GM18511 (cell line): Measurements from ENCODE around the gene UVRAG.

Experiments used
- ATAC-seq: cut with Tn5 transposase; IDR thresholded peaks from one replicate; pipeline ENCODE4 v1.9.1; 2021; ENCODE audit warnings: mild to moderate bottlenecking, moderate library complexity; ENCODE audit not compliant: unreplicated experiment

UVRAG gene

DNA sequence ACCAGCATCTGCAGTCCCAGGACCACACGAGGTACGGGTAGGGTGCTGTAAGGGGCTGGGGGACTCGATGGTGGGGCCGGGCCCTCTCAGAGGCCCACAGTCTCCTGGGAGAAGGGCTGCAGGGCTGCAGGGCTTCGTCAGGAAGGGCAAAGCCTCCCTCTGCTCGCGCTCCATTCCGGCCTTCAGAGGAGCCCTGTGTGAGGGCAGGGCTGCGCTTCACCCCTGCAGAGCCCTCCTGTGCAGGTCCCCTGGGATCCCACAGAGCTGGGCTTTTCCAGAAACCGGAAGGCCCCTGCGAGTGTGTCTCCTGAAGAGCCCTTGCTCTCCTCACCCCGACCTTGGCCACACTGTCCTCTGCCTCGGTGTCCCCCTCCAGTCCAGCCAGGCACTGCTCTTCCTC lies 364.1 kb downstream of the UVRAG start:
- no peak for ATAC-seq

DNA sequence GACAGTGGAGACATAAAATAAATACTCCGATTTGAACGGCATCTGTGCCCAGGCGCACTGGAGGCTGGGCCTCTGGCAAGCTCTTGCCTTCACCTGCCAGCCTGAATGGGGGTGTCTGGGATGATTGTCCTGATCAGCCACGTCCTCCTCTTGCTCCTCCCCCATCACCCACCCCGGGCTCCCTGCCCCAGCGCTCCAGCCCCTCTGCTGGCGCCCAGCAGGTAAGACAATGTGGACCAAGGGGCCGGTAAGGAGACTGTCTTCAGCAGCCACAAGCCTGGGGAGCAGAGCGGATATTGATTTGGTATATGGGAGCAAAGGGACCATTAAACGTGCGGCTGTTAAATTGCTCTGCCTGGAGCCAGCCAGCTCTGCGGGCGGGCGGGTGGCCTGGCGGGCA lies 366.4 kb downstream of the UVRAG start:
- no peak for ATAC-seq

DNA sequence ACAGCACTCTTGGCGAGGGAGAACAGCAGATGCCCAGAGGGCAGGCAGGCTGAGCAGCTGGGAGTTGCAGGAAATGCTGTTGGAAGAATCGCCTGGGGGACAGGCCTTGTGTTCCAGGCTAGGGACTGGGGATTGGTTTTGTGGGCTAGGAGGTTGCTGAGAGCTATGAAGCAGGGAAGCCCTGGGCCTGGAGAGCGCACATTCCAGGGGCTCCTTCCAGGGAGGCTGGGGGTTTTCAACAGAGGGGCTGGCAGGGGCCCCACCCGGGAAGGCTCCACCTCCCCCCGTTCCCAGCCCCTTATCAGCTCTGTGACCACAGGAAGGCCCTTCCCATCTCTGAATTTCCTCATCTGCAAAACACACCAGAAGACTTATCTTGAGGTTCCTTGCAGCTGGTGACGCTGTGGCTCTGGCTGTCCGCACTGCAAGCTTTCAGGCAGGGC lies 369.6 kb downstream of the UVRAG start:
- no peak for ATAC-seq

DNA sequence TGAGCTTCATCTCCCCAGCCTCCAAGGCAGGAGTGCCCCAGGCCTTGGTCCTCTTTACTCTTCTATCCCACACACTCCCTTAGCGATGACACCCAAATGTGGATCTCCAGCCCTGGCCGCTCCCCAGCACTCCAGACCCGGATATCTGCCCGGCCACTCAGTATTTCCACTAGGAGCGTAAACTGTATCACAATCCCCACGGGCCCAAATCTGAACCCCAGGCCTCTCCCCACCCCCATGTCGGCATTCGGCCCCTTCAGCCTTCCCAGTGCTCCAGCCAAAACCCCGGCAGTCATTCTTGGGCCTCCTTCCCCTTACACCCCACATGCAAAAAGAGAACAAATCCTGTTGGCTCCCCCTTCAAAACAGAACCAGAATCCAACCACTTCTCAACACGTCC lies 370.5 kb downstream of the UVRAG start:
- ATAC-seq: no peak

DNA sequence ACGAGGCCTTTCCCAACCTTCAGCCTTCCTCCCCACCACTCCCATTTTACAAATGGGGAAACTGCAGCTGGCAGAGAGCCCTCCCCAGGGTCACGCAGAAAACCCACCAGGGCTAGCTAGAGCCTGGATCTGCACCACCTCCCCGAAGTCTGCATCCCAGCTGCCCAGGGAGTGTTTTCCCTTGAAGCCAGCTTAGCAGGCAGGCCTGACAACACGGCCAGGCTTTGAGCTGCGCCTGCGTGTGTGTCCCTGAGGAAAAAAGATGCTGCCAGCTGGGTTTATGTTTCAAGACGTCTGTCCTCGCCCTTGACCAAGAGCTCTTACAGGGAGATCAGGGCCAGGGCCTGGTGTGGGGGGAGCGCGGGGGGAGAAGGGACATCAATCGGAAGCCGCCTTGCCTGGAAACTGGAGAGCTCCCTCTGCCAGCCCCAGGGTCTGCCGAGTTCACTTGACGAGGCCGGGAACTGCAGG lies 371.0 kb downstream of the UVRAG start:
- no peak for ATAC-seq

DNA sequence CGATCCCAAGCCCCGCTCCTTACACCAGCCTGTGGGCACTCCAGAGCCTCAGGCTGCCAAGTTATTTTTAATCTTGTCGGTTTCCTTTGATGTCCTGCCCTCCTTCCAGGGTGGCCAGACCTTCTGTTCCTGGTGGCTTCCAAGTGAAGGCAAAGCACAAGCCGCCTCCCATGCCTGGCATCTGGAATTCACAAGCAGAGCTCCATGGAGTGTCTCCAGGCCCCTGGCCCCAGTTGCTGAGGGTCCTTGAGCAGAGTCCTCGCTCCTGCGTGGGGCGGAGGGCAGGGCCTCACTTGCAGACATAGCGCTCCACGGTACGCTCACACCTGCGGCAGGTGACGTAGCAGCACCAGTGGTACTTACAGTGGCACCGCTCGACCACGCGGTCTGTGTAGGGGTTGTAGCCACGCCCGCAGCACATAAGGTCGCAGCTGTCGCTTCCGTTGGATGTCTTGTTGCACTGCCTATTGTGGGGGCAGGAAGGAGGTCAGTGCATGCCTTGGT lies 371.8 kb downstream of the UVRAG start:
- ATAC-seq: no peak

DNA sequence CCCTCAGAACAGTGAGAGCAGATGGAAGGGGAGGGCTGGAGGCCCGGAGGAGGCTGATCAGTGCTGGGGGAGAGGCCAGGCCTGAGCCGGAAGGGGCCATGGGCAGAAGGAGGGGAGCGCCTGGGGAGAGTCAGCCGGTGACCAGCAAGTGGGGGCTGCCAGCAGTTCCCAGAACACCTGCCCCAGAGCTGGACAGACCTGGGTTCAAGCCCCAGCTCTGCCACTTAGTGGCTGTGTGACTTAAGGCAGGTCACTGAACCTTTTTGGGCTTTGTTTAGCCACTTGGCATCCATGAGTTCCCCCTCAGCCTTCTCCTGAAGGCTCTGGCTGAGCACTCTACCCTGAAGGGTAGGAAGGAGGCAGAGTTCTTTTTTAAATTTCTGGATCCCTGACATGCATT lies 373.9 kb downstream of the UVRAG start:
- ATAC-seq: no peak

DNA sequence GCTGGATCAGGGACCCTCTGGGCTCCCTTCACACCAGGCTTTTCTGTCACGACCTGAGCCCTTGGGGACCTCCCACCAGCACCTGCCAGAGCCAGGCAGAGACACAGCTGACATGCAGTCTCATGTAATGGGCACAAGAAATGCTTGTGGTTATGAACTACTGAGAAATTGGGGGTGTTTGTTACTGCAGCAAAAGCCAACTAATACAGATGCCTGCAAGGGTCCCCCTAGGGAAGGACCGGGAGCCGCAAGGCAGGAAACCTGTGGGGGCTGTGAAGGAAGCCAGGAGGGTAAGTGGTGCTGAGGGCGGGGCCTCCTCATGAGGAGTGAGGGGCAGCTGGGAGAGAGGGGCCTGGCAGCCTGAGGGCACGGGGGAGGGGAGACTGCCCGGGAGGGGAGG lies 374.7 kb downstream of the UVRAG start:
- ATAC-seq: no peak

DNA sequence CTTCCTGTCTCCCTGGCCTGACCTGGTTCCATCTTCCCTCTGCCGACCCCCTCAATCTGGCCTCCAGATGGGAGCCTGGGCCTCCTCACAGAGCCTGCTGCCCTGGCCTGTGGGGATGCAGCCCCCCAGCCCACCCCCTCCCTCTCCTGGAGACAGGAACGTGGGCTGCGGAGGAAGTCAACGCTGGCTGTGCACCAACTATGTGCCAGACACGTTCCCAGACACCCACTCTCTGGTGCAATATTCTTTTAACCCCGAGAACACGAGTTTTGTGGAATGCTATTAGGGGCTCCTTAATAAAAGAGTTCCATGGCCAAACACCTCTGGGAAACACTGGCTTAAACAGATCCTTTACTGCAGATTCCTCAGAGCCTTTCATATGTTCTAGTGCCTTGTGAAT lies 375.4 kb downstream of the UVRAG start:
- ATAC-seq: no peak
